ENCODE measurements around the gene TP63.

TP63 gene

DNA sequence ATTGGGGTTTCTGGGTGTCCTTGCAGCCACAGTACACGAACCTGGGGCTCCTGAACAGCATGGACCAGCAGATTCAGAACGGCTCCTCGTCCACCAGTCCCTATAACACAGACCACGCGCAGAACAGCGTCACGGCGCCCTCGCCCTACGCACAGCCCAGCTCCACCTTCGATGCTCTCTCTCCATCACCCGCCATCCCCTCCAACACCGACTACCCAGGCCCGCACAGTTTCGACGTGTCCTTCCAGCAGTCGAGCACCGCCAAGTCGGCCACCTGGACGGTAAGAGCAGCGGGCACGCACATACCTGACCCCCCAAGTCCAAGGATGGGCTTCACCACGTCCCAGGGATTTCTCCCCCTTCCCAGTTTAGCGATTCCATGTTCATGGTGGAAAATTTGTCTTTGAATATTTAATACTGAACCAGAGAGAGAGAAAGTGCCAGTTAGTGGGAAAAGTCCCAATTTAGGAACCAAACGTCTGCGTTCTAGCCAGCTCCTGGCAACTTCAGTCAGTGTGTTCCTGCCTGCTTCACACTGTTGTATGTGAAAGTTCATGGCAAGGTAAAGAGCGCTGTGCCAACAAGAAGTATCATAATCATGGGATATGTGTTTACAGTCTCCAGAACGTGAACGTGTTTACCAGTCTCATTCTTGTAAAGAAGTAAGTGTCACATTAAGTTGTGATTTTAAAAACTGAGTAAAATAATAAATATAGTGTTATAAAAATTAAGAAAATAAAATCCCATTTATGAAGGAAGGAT is 177.2 kb downstream of the TP63 start:
- DNase-seq (ENCODE audit: low spot score) (no peak), FAIRE-seq (no peak)

DNA sequence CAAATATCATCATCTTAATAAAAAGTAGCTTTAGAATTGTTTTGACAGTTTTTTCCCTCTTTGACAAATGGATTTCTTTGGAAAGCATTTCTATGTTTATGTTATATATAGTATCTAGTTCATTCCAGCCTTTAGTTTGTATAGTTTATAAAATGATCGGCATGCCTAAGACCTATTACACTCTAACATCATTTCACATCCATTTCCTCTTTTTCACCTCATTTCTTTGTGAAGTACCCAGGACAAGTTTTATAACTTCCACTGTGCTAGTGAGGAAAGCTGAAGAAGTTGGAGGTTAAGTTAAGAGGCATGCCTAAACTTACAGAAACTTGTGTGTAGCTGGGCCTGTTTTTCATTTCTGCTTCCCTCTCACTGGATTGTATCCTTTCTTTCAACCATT is 178.4 kb downstream of the TP63 start:
- no peak for DNase-seq (ENCODE audit: low spot score)
- FAIRE-seq, result no peak

GRCh38 chr3:189812806-189813465 is 181.7 kb downstream of the TP63 start:
- FAIRE-seq (no peak), DNase-seq (ENCODE audit: low spot score) (no peak)

DNA sequence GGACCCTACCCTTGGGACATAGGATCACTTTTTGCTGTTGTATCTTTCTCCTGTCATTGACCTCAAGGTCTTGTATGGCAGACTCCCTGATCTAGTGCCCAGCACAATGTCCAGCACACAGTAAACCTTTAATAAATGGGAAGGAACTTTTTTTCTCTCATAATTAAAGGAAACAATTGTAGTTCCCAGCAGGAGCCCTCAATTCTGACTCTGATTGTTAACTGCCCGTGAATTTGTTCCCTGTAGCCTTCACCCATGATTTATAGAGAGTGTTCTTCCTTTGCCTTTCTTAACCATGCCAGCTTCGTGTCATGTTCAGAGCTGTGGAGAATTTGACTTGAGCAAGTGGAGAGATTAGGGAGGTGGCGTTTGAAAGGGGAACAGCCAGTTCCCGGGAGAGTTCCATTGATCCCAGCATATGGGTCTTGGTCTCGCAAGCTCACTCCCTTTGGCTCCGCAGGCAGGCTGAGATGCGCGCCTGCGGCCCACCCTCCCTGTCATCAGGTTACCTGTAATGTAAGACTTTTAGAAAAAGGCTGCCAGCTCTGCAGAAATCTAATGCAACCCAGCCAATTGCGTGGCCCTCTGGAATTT is 182.6 kb downstream of the TP63 start:
- DNase-seq (ENCODE audit: low spot score), result no peak

DNA sequence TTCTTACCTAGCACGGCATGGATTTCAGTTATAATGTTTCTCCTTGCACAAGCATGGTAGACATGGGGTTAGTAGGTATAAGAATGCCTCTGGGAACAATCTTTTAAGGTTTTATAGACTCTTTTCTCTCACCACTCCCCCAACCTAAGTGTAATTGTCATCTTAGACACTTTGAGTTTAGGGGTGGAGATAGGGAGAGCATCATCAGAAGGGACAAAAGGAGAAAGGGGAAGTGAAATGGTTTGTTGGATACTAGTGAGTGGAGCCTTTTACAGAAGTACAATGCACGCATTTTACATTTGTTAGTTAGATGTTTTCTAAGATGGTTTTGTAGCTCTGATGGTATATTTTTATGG is 189.2 kb downstream of the TP63 start:
- DNase-seq (ENCODE audit: low spot score), result no peak
- FAIRE-seq, result no peak

More for the DNA sequence above, 182.6 kb downstream of the TP63 start:
- no peak for FAIRE-seq

- DNase-seq (ENCODE audit: low spot score) (no peak), FAIRE-seq (no peak)
Measured at GRCh38 chr3:189821262-189821661, 190.1 kb downstream of the TP63 start.

- DNase-seq (ENCODE audit: low spot score) (no peak), FAIRE-seq (no peak)
Measured at GRCh38 chr3:189822726-189823125, 191.5 kb downstream of the TP63 start.

- peak; percentile 84 for DNase-seq (ENCODE audit: low spot score)
- peak; percentile 53 for FAIRE-seq
Measured at GRCh38 chr3:189824629-189825312, 193.6 kb downstream of the TP63 start.

DNA sequence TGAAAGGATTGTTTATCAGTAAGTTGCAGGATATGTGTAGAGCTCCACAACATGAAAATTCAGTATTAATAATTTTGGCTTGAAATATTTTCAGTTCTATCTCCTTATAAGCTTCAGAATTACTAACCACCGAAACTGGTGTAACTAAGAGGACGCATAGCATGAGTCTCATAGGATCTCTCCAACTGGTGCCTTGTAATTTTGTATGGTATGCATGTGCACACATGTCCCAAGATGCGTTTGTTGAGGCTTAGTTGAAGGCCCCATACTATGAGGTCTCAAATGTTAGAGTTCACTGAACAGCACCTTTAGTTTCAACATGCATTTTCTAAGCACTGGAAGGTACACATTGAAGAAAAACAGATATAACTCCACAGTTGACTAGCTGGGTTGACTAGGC is 195.4 kb downstream of the TP63 start:
- FAIRE-seq (no peak), DNase-seq (ENCODE audit: low spot score) (no peak)

GRCh38 chr3:189827108-189827507 is 195.9 kb downstream of the TP63 start:
- no peak for FAIRE-seq
- no peak for DNase-seq (ENCODE audit: low spot score)

- FAIRE-seq, result no peak
Measured at GRCh38 chr3:189830401-189830800, 199.2 kb downstream of the TP63 start.

DNA sequence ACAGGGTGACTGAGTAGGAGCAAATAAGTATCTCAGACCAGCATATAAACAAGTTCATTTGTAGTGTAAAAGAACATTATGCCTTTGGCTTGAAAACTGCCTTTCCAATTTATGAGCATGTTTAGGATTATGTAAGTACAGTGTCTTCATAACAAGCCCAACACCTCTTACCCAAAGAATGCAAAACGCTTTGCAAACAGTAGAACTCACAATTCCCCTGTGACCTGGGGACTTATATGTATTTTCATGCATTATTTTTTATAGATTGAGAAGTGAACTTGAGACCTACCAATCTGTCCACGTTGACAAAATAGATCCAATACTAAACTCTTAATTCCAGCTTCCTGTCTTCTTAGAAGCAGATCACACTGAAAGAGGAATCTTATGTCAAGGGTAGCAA is 202.1 kb downstream of the TP63 start:
- FAIRE-seq, result no peak

More at GRCh38 chr3:189830401-189830800, 199.2 kb downstream of the TP63 start:
- DNase-seq (ENCODE audit: low spot score), result no peak

DNA sequence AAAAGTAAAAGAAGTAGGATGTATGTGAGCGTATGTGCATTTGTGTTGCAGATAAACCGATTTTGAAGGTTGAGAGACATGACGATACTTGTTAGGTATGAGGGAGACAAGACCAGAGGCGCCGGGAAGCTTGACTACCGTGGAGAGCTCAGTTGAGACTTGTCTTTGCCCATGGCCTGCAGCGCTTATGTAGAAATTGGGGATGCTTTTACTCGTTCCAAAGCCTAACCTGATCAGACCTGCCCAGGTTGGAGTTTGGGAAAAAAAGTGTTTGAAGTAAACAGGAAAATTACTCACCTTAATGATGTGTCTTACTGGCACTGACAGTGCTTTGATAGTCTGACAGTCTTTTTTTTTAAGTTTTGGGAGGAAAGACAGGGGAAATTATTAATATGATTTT is 202.8 kb downstream of the TP63 start:
- DNase-seq (ENCODE audit: low spot score) (no peak), FAIRE-seq (no peak)

More for the DNA sequence above, 202.1 kb downstream of the TP63 start:
- no peak for DNase-seq (ENCODE audit: low spot score)

- FAIRE-seq (no peak), DNase-seq (ENCODE audit: low spot score) (no peak)
Measured at GRCh38 chr3:189834462-189834861, 203.3 kb downstream of the TP63 start.

DNA sequence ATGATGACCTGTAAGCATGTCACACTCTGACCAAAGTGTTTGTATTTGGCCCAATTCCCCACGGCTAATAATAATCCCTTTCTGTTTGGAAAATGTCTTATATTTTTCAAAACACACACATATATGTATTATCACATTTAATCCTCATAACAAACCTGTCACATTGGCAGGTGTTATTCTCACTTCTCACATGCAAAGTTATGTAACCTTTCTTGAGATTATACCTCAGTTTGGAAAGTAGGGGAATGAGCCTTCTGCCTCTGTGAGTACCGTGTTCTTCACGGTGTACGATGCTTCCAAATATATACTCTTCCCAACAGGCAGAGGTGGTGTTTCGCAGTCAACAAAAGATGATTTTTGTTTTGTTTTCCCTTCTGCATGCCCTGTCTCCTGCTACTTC is 205.6 kb downstream of the TP63 start:
- FAIRE-seq, result no peak
- DNase-seq (ENCODE audit: low spot score), result no peak

GRCh38 chr3:189838291-189838690 is 207.1 kb downstream of the TP63 start:
- DNase-seq (ENCODE audit: low spot score) (no peak), FAIRE-seq (no peak)

- FAIRE-seq (no peak), DNase-seq (ENCODE audit: low spot score) (peak; percentile 12)
Measured at GRCh38 chr3:189839576-189839975, 208.4 kb downstream of the TP63 start.

GRCh38 chr3:189841473-189842205 is 210.4 kb downstream of the TP63 start:
- DNase-seq (ENCODE audit: low spot score) (peak; percentile 23), FAIRE-seq (no peak)

- no peak for FAIRE-seq
- no peak for DNase-seq (ENCODE audit: low spot score)
Measured at GRCh38 chr3:189842681-189843602, 211.8 kb downstream of the TP63 start.

GRCh38 chr3:189845069-189845468 is 213.9 kb downstream of the TP63 start:
- FAIRE-seq, result no peak
- no peak for DNase-seq (ENCODE audit: low spot score)

All from urothelium cell line (cell line).